Measurements from ENCODE around the gene SEC11C. TPM values are rescaled to one million over a fixed set of nuclear protein-coding genes. Genes with fewer than 3 reads are reported as not detected.

SEC11C gene
- total and polyA plus RNA-seq, 2 of the 13 experiments (the other 11 are each of a cell fraction or from before 2014, with no cell fraction given), result 71.9 to 297 TPM

DNA sequence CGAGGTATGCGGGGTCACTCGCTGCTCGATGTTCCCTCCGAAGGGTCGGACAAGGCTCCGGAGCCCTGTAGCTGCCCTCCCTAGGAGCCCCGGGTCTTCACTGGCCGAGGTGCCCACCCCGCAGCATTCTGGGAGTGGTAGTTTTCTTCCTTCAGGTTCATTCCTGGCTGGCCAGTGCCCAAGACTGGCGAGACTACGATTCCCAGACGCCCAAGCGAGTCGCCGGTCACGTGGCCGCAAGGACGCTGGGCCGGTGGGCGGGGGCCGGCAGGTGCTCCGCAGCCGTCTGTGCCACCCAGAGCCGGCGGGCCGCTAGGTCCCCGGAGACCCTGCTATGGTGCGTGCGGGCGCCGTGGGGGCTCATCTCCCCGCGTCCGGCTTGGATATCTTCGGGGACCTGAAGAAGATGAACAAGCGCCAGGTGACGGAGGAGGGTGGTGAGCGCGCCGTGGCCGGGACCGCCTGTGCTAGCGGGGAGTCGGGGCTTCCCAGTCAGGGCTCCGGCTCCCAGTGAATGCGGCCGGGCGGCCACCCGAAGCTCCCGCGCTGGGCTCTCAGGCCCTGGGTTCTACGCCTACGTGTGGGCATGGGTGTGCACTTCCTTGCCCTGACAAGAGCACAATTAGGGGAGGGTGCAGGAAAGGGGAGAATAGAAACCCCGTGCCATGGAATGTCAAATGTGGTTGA lies at the start of gene SEC11C (continued):
- TF ChIP-seq ZNF318 (CRISPR knock-in tag; IDR thresholded peaks at IDR 0.05) (no peak), ZNF441 (CRISPR knock-in tag; IDR thresholded peaks at IDR 0.05; ENCODE audit: borderline replicate concordance) (no peak), NR2C2 (CRISPR knock-in tag; IDR thresholded peaks at IDR 0.05; ENCODE audit: borderline replicate concordance) (peak; percentile 81), CHD2 (IDR thresholded peaks at IDR 0.05; ENCODE audit: low read depth, low read length) (no peak), ZNF264 (CRISPR knock-in tag; IDR thresholded peaks at IDR 0.05) (no peak), ELF4 (CRISPR knock-in tag; IDR thresholded peaks at IDR 0.05; ENCODE audit: borderline replicate concordance) (no peak), ZNF746 (CRISPR knock-in tag; IDR thresholded peaks at IDR 0.05) (no peak), FOXA1 (IDR thresholded peaks at IDR 0.05) (no peak), FOXA1 (CRISPR knock-in tag; IDR thresholded peaks at IDR 0.05) (no peak), ZFP91 (CRISPR knock-in tag; IDR thresholded peaks at IDR 0.05; ENCODE audit: borderline replicate concordance) (peak; percentile 82; the same call in 1 of the 2 replicates), HIVEP1 (CRISPR knock-in tag; IDR thresholded peaks at IDR 0.05) (peak; percentile 58), NFE2 (CRISPR knock-in tag; IDR thresholded peaks at IDR 0.05) (no peak), MZF1 (CRISPR knock-in tag; IDR thresholded peaks at IDR 0.05; ENCODE audit: borderline replicate concordance) (no peak)
- TF ChIP-seq, protein P1, sequence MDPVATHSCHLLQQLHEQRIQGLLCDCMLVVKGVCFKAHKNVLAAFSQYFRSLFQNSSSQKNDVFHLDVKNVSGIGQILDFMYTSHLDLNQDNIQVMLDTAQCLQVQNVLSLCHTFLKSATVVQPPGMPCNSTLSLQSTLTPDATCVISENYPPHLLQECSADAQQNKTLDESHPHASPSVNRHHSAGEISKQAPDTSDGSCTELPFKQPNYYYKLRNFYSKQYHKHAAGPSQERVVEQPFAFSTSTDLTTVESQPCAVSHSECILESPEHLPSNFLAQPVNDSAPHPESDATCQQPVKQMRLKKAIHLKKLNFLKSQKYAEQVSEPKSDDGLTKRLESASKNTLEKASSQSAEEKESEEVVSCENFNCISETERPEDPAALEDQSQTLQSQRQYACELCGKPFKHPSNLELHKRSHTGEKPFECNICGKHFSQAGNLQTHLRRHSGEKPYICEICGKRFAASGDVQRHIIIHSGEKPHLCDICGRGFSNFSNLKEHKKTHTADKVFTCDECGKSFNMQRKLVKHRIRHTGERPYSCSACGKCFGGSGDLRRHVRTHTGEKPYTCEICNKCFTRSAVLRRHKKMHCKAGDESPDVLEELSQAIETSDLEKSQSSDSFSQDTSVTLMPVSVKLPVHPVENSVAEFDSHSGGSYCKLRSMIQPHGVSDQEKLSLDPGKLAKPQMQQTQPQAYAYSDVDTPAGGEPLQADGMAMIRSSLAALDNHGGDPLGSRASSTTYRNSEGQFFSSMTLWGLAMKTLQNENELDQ (CRISPR knock-in tag; IDR thresholded peaks at IDR 0.05; ENCODE audit: borderline replicate concordance), result no peak
